ENCODE results near the gene AJAP1.

DNA sequence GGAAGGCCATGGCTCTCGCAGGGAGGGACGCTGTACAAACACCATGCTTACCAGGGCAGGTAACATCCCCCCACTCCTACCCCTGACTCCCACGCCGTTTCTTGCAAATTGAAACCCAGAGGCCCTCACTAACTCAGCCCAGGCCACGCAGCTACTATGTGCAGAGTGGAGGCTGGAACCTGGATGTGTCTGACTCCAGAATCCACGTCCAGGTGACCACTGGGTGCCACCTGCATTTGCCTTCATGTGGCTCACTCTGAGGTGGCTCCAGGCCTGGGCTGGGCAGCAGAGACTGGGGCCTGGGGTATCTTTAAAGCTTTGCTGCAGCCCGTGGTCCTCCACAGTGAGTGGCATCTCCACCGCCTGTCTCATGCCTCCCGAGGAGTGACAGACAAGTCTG lies 29.6 kb upstream of the AJAP1 start:
- TF ChIP-seq, protein P1, sequence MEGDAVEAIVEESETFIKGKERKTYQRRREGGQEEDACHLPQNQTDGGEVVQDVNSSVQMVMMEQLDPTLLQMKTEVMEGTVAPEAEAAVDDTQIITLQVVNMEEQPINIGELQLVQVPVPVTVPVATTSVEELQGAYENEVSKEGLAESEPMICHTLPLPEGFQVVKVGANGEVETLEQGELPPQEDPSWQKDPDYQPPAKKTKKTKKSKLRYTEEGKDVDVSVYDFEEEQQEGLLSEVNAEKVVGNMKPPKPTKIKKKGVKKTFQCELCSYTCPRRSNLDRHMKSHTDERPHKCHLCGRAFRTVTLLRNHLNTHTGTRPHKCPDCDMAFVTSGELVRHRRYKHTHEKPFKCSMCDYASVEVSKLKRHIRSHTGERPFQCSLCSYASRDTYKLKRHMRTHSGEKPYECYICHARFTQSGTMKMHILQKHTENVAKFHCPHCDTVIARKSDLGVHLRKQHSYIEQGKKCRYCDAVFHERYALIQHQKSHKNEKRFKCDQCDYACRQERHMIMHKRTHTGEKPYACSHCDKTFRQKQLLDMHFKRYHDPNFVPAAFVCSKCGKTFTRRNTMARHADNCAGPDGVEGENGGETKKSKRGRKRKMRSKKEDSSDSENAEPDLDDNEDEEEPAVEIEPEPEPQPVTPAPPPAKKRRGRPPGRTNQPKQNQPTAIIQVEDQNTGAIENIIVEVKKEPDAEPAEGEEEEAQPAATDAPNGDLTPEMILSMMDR (IDR thresholded peaks at IDR 0.05; ENCODE audit: low read length) = no peak
- TF ChIP-seq EZH2 (optimal IDR thresholded peaks at IDR 0.05; ENCODE audit: low read depth, low read length) = no peak

Data from MM.1S (cell line).